ENCODE results near the gene FES.
A peak's percentile ranks its signal among the peaks of the same experiment; 100 is the strongest.

The FES gene

GRCh38 chr15:90876512-90877170, 7.7 kb upstream of the FES start:
- no peak for DNase-seq (ENCODE audit: low spot score)

DNA sequence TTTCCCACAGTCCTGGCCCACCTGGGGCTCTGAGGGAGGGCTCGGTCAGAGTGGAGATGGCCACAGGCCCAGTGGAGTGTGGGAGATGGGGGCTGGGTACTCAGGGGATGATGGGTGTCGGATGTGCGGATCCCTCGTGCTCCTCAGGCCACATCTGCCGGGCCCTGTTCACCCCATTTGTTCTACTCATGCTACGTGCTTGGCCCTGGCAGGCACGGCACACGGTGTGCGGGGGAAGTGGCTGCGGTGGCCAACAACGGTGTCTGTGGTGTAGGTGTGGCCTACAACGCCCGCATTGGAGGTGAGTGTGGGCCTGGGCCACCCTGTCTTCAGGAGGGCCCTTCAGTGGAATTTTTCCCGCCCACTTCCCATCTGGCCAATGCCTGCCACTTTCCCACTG, 7.0 kb upstream of the FES start:
- no peak for DNase-seq (ENCODE audit: low spot score)

GRCh38 chr15:90877996-90878395, 6.3 kb upstream of the FES start:
- no peak for DNase-seq (ENCODE audit: low spot score)

DNA sequence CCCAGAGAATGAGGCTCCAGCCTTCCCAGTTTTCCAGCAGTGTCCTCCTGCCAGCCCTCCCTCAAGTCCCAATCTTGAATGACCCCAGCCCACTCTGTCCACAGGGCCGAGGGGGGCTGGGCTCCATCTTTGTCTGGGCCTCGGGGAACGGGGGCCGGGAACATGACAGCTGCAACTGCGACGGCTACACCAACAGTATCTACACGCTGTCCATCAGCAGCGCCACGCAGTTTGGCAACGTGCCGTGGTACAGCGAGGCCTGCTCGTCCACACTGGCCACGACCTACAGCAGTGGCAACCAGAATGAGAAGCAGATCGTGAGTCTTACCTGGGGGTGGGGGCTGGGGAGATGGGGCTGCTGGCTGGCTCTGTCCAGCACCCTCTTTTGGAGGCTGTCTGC, 5.6 kb upstream of the FES start:
- DNase-seq (ENCODE audit: low spot score) = no peak

GRCh38 chr15:90879730-90880366, 4.5 kb upstream of the FES start:
- DNase-seq (ENCODE audit: low spot score) = no peak

GRCh38 chr15:90880381-90881145, 3.7 kb upstream of the FES start:
- no peak for DNase-seq (ENCODE audit: low spot score)

DNA sequence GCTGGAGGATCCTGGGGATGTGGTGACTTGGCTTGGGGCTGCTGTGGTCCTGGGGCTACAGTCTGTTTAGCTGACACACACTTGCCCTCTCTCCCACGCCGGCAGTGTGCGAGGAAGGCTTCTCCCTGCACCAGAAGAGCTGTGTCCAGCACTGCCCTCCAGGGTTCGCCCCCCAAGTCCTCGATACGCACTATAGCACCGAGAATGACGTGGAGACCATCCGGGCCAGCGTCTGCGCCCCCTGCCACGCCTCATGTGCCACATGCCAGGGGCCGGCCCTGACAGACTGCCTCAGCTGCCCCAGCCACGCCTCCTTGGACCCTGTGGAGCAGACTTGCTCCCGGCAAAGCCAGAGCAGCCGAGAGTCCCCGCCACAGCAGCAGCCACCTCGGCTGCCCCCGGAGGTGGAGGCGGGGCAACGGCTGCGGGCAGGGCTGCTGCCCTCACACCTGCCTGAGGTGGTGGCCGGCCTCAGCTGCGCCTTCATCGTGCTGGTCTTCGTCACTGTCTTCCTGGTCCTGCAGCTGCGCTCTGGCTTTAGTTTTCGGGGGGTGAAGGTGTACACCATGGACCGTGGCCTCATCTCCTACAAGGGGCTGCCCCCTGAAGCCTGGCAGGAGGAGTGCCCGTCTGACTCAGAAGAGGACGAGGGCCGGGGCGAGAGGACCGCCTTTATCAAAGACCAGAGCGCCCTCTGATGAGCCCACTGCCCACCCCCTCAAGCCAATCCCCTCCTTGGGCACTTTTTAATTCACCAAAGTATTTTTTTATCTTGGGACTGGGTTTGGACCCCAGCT, 2.9 kb upstream of the FES start:
- no peak for DNase-seq (ENCODE audit: low spot score)

DNA sequence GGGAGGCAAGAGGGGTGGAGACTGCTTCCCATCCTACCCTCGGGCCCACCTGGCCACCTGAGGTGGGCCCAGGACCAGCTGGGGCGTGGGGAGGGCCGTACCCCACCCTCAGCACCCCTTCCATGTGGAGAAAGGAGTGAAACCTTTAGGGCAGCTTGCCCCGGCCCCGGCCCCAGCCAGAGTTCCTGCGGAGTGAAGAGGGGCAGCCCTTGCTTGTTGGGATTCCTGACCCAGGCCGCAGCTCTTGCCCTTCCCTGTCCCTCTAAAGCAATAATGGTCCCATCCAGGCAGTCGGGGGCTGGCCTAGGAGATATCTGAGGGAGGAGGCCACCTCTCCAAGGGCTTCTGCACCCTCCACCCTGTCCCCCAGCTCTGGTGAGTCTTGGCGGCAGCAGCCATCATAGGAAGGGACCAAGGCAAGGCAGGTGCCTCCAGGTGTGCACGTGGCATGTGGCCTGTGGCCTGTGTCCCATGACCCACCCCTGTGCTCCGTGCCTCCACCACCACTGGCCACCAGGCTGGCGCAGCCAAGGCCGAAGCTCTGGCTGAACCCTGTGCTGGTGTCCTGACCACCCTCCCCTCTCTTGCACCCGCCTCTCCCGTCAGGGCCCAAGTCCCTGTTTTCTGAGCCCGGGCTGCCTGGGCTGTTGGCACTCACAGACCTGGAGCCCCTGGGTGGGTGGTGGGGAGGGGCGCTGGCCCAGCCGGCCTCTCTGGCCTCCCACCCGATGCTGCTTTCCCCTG, 2.2 kb upstream of the FES start:
- DNase-seq (ENCODE audit: low spot score) = no peak

DNA sequence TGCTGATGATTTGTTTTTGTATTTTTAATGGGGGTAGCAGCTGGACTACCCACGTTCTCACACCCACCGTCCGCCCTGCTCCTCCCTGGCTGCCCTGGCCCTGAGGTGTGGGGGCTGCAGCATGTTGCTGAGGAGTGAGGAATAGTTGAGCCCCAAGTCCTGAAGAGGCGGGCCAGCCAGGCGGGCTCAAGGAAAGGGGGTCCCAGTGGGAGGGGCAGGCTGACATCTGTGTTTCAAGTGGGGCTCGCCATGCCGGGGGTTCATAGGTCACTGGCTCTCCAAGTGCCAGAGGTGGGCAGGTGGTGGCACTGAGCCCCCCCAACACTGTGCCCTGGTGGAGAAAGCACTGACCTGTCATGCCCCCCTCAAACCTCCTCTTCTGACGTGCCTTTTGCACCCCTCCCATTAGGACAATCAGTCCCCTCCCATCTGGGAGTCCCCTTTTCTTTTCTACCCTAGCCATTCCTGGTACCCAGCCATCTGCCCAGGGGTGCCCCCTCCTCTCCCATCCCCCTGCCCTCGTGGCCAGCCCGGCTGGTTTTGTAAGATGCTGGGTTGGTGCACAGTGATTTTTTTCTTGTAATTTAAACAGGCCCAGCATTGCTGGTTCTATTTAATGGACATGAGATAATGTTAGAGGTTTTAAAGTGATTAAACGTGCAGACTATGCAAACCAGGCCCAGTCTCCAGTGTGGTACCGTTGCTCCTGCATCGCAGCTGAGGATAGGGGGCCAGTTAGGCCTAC, 1.4 kb upstream of the FES start:
- no peak for DNase-seq (ENCODE audit: low spot score)

GRCh38 chr15:90883526-90883975, 753 bp upstream of the FES start:
- no peak for DNase-seq (ENCODE audit: low spot score)

DNA sequence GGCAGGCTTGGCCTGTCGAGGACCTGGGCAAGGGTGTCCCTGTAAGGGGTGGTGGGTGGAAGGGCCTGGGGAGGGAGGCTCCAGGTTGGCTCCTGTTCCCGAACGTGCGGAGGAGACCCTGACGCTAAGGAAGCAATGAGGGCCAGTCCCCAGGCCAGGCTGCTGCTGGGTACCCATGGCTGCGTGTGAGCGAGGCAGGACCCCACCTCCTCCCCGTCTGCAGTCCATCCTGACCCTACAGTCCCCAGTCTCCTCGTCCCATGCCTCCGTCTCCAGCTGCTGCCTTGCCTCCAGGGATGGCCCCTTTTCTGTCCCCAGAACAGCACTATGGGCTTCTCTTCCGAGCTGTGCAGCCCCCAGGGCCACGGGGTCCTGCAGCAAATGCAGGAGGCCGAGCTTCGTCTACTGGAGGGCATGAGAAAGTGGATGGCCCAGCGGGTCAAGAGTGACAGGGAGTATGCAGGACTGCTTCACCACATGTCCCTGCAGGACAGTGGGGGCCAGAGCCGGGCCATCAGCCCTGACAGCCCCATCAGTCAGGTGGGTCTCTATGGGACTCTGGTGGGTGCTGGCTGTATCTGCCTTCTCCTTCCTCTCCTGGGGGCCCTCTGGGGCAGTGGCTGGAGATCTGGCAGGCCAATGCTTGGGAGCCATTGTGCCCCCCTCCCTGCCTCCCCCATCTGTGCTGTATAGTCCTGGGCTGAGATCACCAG, 571 bp downstream of the FES start:
- no peak for DNase-seq (ENCODE audit: low spot score)

DNA sequence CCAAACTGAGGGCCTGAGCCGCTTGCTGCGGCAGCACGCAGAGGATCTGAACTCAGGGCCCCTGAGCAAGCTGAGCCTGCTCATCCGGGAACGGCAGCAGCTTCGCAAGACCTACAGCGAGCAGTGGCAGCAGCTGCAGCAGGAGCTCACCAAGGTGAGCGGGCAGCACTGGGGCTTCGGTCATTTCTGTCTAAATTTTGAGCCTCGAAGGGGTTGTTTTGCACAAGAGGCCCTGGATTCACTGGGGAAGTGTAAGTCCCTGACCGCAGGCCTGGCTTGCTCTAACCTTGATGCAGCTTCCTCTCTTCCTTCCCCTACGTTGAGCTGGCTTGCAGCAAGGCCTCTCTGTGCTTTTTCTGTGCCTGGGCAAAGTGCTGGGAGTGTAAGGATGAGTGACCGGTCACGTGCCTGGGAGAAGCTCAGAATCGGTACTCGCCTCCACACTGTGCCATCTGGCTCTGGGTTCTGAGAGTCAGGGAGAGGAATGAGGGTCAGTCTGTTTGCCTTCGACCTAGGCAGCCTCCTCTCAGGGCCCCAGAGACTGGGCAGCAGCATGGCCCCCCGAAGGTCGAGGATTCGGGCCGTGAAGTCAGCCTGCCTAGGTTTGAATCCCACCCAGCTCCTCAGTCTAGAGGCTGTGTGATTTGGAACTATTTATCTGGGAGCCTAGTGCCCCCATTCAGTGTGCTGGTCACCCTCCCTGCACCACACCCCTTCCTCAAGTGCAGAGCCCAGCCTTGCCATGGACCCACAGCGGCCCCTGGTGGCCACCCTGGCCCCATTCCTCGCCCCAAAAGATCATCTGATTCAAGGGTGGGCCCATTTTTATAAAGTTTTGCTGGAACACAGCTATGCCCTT, 1.4 kb downstream of the FES start:
- DNase-seq (ENCODE audit: low spot score) = peak; percentile 83

- DNase-seq (ENCODE audit: low spot score) = no peak
Measured at GRCh38 chr15:90886291-90886614, 1.9 kb downstream of the FES start.

GRCh38 chr15:90887037-90887481, 2.8 kb downstream of the FES start:
- DNase-seq (ENCODE audit: low spot score) = no peak

DNA sequence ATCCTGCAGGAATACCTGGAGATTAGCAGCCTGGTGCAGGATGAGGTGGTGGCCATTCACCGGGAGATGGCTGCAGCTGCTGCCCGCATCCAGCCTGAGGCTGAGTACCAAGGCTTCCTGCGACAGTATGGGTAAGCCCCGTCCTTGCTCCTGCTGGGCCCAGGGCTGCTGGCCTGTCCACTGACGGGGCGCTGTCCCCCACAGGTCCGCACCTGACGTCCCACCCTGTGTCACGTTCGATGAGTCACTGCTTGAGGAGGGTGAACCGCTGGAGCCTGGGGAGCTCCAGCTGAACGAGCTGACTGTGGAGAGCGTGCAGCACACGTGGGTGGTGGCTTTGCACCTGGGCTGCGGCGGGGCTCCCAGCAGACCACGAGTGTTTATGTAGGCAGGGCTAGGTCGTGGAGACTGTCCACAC, 5.0 kb downstream of the FES start:
- DNase-seq (ENCODE audit: low spot score) = no peak

- no peak for DNase-seq (ENCODE audit: low spot score)
Measured at GRCh38 chr15:90889736-90890456, 5.6 kb downstream of the FES start.

GRCh38 chr15:90890839-90891238, 6.5 kb downstream of the FES start:
- no peak for DNase-seq (ENCODE audit: low spot score)

- DNase-seq (ENCODE audit: low spot score) = no peak
Measured at GRCh38 chr15:90891346-90891949, 7.1 kb downstream of the FES start.

Data from hematopoietic multipotent progenitor cell treated with erythropoietin and hydrocortisone succinate and interleukin-3 and kit ligand, for 17 days (in vitro differentiated cells).